Measurements from ENCODE around the gene TCF4. TPM values are rescaled to one million over a fixed set of nuclear protein-coding genes. Genes with fewer than 3 reads are reported as not detected.

Gene TCF4
- total RNA-seq, 1 experiment from 2014 or later, result 104 TPM

DNA sequence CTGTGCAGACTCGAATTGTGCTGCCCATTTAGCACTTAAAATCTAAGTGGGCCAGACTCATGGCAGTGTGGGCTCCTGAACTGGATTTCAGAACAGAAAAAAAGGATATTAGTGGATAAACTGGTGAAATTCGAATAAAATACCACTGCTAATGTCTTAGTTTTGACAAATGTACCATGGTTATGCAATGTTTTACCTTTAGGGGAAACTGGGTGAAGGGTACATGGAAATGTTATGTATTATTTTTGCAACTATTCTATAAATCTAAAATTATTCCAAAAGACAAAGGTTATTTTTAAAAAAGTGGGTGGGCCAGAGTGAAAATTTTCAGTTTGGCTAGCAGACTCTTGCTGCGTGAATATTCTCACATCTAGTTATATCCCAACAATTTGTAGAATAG lies 368.2 kb downstream of the TCF4 start:
- H3K36me3 Mint-ChIP-seq, result no peaks in the 10 kb centered on the region
- H3K4me3 Mint-ChIP-seq, result no peak overlapping the region
- H3K4me1 Mint-ChIP-seq, result peaks cover 28% of the 10 kb centered on the region
- ChIA-PET POLR2A (no interaction called here), CTCF (no interaction called here)
- no peak for ATAC-seq
- peaks cover 3% of the 10 kb centered on the region; the same call in 1 of the 2 replicates for H3K27me3 Mint-ChIP-seq (ENCODE audit: low read depth)
- DNase-seq (ENCODE audit: low spot score), result no peak
- H3K27ac Mint-ChIP-seq, result no peak overlapping the region
- TF ChIP-seq ZNF671 (CRISPR knock-in tag; IDR thresholded peaks at IDR 0.05) (no peak), NR3C1 (CRISPR knock-in tag; conservative IDR thresholded peaks at IDR 0.05; ENCODE audit: low read depth) (no peak), ZNF219 (CRISPR knock-in tag; IDR thresholded peaks at IDR 0.05; ENCODE audit: borderline replicate concordance) (no peak)
- no peaks in the 10 kb centered on the region for H3K9me3 Mint-ChIP-seq

GRCh38 chr18:55219059-55219458 lies 368.9 kb downstream of the TCF4 start:
- Mint-ChIP-seq H3K27me3 (ENCODE audit: low read depth) (peaks cover 3% of the 10 kb centered on the region; the same call in 1 of the 2 replicates), H3K4me1 (peaks cover 36% of the 10 kb centered on the region), H3K36me3 (no peaks in the 10 kb centered on the region), H3K4me3 (no peak overlapping the region), H3K27ac (no peak overlapping the region), H3K9me3 (no peaks in the 10 kb centered on the region)
- TF ChIP-seq NFYB (CRISPR knock-in tag; conservative IDR thresholded peaks at IDR 0.05; ENCODE audit: low read depth) (no peak), HMGXB4 (CRISPR knock-in tag; IDR thresholded peaks at IDR 0.05) (no peak), ZNF281 (CRISPR knock-in tag; IDR thresholded peaks at IDR 0.05) (no peak), ZNF416 (CRISPR knock-in tag; IDR thresholded peaks at IDR 0.05) (no peak), STAT6 (CRISPR knock-in tag; conservative IDR thresholded peaks at IDR 0.05; ENCODE audit: low read depth) (no peak), JAZF1 (CRISPR knock-in tag; IDR thresholded peaks at IDR 0.05) (no peak), ZNF263 (CRISPR knock-in tag; IDR thresholded peaks at IDR 0.05; ENCODE audit: low read depth) (no peak), KAT7 (CRISPR knock-in tag; IDR thresholded peaks at IDR 0.05; ENCODE audit: borderline replicate concordance) (no peak), HMGA2 (CRISPR knock-in tag; IDR thresholded peaks at IDR 0.05) (no peak), ZNF219 (CRISPR knock-in tag; IDR thresholded peaks at IDR 0.05; ENCODE audit: borderline replicate concordance) (no peak), SMAD3 (CRISPR knock-in tag; IDR thresholded peaks at IDR 0.05; ENCODE audit: borderline replicate concordance) (no peak), NFE2L1 (CRISPR knock-in tag; IDR thresholded peaks at IDR 0.05) (no peak), GABPB1 (CRISPR knock-in tag; IDR thresholded peaks at IDR 0.05) (no peak), GRHL2 (CRISPR knock-in tag; IDR thresholded peaks at IDR 0.05; ENCODE audit: insufficient replicate concordance, severe bottlenecking) (no peak), ZNF232 (CRISPR knock-in tag; IDR thresholded peaks at IDR 0.05) (no peak)
- TF ChIP-seq, protein P1, sequence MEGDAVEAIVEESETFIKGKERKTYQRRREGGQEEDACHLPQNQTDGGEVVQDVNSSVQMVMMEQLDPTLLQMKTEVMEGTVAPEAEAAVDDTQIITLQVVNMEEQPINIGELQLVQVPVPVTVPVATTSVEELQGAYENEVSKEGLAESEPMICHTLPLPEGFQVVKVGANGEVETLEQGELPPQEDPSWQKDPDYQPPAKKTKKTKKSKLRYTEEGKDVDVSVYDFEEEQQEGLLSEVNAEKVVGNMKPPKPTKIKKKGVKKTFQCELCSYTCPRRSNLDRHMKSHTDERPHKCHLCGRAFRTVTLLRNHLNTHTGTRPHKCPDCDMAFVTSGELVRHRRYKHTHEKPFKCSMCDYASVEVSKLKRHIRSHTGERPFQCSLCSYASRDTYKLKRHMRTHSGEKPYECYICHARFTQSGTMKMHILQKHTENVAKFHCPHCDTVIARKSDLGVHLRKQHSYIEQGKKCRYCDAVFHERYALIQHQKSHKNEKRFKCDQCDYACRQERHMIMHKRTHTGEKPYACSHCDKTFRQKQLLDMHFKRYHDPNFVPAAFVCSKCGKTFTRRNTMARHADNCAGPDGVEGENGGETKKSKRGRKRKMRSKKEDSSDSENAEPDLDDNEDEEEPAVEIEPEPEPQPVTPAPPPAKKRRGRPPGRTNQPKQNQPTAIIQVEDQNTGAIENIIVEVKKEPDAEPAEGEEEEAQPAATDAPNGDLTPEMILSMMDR (IDR thresholded peaks at IDR 0.05), result no peak
- ATAC-seq, result no peak
- ChIA-PET CTCF (no interaction called here), POLR2A (no interaction called here)
- no peak for DNase-seq (ENCODE audit: low spot score)

Data from WTC11 (cell line).